AG04450 (cell line): ENCODE data around the gene PRXL2A. TPM values are rescaled to one million over a fixed set of nuclear protein-coding genes. Genes with fewer than 3 reads are reported as not detected.
"Not testable (repeated sequence)": the region's sequence is repeated elsewhere in the genome, so short reads cannot be mapped to it uniquely, and the experiment has no call there.

Experiments used
- CTCF ChIA-PET: fragments of 300-600, 350-600 bp; formaldehyde crosslinking; extraction: SDS; loops from one replicate; lab custom pipeline; 2022; ENCODE audit warnings: antibody characterized with exemption, inconsistent platforms; lab: Charles Lee
- POLR2A ChIA-PET: fragments of 350-600 bp; formaldehyde crosslinking; extraction: SDS; loops from one replicate; lab custom pipeline; 2021; ENCODE audit warnings: antibody characterized with exemption, inconsistent platforms; lab: Yijun Ruan, JAX
- DNase-seq: peaks from one replicate; pipeline ENCODE4 v3.0.0-alpha.2; 2011; ENCODE audit warnings: low read depth, low spot score
- H3K27ac ChIP-seq: one replicate; pipeline ENCODE4 v1.5.1; 2012; ENCODE audit warnings: low read depth, low read length, control low read depth
- H3K27me3 ChIP-seq: one replicate; pipeline ENCODE4 v1.6.0; 2012; ENCODE audit warnings: low read length; ENCODE audit not compliant: control insufficient read depth, insufficient read depth
- H3K4me3 ChIP-seq: 2 replicates; pipeline ENCODE4 v1.5.1; 2011; ENCODE audit warnings: mild to moderate bottlenecking, low read depth, low read length, control low read depth
- H3K9me3 ChIP-seq: 2 replicates; pipeline ENCODE4 v1.5.1; 2012; ENCODE audit warnings: low read length; ENCODE audit not compliant: control insufficient read depth, insufficient read depth
- CTCF ChIP-seq: IDR thresholded peaks from 2 replicates; pipeline ENCODE4 v1.5.1; 2011; ENCODE audit warnings: low read depth, low read length, control low read depth, inconsistent platforms
- polyA minus RNA-seq: library from RNA; depleted of rRNA, polyadenylated mRNA; stranded (reverse); fragments of >200 nt; gene quantifications from 2 replicates; pipeline ENCODE4 v1.2.3, GENCODE V29; 2011; rRNA and poly(A)+ RNA removed
- polyA plus RNA-seq: library from polyadenylated mRNA; depleted of rRNA; stranded (reverse); fragments of >200 nt; gene quantifications from 2 replicates; pipeline ENCODE4 v1.2.3, GENCODE V29; 2011; rRNA removed

Gene PRXL2A
- polyA plus RNA-seq (3.9 and 5.2 TPM in 2 replicates), polyA minus RNA-seq (1.0 and 1.8 TPM in 2 replicates)

GRCh38 chr10:80408242-80409101 lies at the start of gene PRXL2A:
PRXL2A (plus strand) TSS chr10:80408551; CDS start chr10:80420468, 11,917 bp downstream.
- H3K27me3 ChIP-seq = peaks cover 27% of the 10 kb centered on the region
- TF ChIP-seq CTCF = no peak
- no peak for DNase-seq
- H3K4me3 ChIP-seq = peak within 1 kb of the TSS; percentile 57
- H3K27ac ChIP-seq = no peak within 1 kb of the TSS
- CTCF ChIA-PET = interaction anchor here (0.6 to 1.6 kb wide), 4 partner anchors 12 to 190 kb away, joined by 3 to 4 read pairs (median 4); no protein-coding TSS in a partner anchor
- H3K9me3 ChIP-seq = no peaks in the 10 kb centered on the region; the same call in 1 of the 2 replicates
- POLR2A ChIA-PET = no interaction called here

GRCh38 chr10:80358925-80359324 lies 49.4 kb upstream of the PRXL2A start:
- H3K9me3 ChIP-seq, CTCF ChIA-PET, POLR2A ChIA-PET, H3K27ac ChIP-seq, H3K4me3 ChIP-seq, DNase-seq: not testable (repeated sequence)
- peaks cover 19% of the 10 kb centered on the region for H3K27me3 ChIP-seq

GRCh38 chr10:80359644-80360043 lies 48.7 kb upstream of the PRXL2A start:
- peaks cover 19% of the 10 kb centered on the region for H3K27me3 ChIP-seq
- POLR2A ChIA-PET = no interaction called here
- no peak for TF ChIP-seq CTCF
- no peak overlapping the region for H3K4me3 ChIP-seq
- no peaks in the 10 kb centered on the region; the same call in 1 of the 2 replicates for H3K9me3 ChIP-seq
- H3K27ac ChIP-seq = no peak overlapping the region
- CTCF ChIA-PET = no interaction called here
- no peak for DNase-seq

- ChIA-PET POLR2A (no interaction called here), CTCF (interaction anchor here (1.3 kb wide), 1 partner anchor 12 kb away, joined by 16 read pairs; no protein-coding TSS in a partner anchor)
- no peak overlapping the region for H3K4me3 ChIP-seq
- no peak for DNase-seq
- no peak for TF ChIP-seq CTCF
- H3K27ac ChIP-seq = no peak overlapping the region
- peaks cover 6% of the 10 kb centered on the region; the same call in 1 of the 2 replicates for H3K9me3 ChIP-seq
- no peaks in the 10 kb centered on the region for H3K27me3 ChIP-seq
Measured at GRCh38 chr10:80365510-80365909, 42.8 kb upstream of the PRXL2A start.

GRCh38 chr10:80371467-80371866 lies 36.9 kb upstream of the PRXL2A start:
- POLR2A ChIA-PET = no interaction called here
- H3K9me3 ChIP-seq = peaks cover 6% of the 10 kb centered on the region; the same call in 1 of the 2 replicates
- H3K27ac ChIP-seq = no peak overlapping the region
- no peak for TF ChIP-seq CTCF
- H3K4me3 ChIP-seq = no peak overlapping the region
- CTCF ChIA-PET = no interaction called here
- no peak for DNase-seq
- peaks cover under 1% of the 10 kb centered on the region for H3K27me3 ChIP-seq
